Left forelimb (tissue), 1 donor: ENCODE data around the gene VAX1.

Source experiments
- DNase-seq: peaks from one replicate; pipeline ENCODE4 v3.0.0-alpha.2; 2018; ENCODE audit warnings: low spot score

Gene VAX1

GRCh38 chr10:117163954-117164548 lies 26.0 kb upstream of the VAX1 start:
- no peak for DNase-seq

GRCh38 chr10:117163061-117163953 lies 25.2 kb upstream of the VAX1 start:
- DNase-seq = no peak

GRCh38 chr10:117162093-117163060 lies 24.3 kb upstream of the VAX1 start:
- no peak for DNase-seq

- DNase-seq = no peak
Measured at GRCh38 chr10:117161386-117162033, 23.4 kb upstream of the VAX1 start.

GRCh38 chr10:117160567-117160966 lies 22.5 kb upstream of the VAX1 start:
- DNase-seq = no peak

GRCh38 chr10:117159390-117159789 lies 21.3 kb upstream of the VAX1 start:
- DNase-seq = no peak

GRCh38 chr10:117158297-117158696 lies 20.2 kb upstream of the VAX1 start:
- DNase-seq = no peak

- DNase-seq = no peak
Measured at GRCh38 chr10:117152668-117153067, 14.6 kb upstream of the VAX1 start.

- DNase-seq = no peak
Measured at GRCh38 chr10:117148284-117148683, 10.2 kb upstream of the VAX1 start.

GRCh38 chr10:117145019-117145418 lies 6.9 kb upstream of the VAX1 start:
- DNase-seq = no peak

GRCh38 chr10:117143103-117143823 lies 5.2 kb upstream of the VAX1 start:
- no peak for DNase-seq

- no peak for DNase-seq
Measured at GRCh38 chr10:117140525-117140902, 2.4 kb upstream of the VAX1 start.

- DNase-seq = no peak
Measured at GRCh38 chr10:117139581-117140524, 1.8 kb upstream of the VAX1 start.

- DNase-seq = no peak
Measured at GRCh38 chr10:117138838-117139580, 939 bp upstream of the VAX1 start.

GRCh38 chr10:117137031-117137910 lies 799 bp downstream of the VAX1 start:
- DNase-seq = no peak

- no peak for DNase-seq
Measured at GRCh38 chr10:117136391-117136975, 1.6 kb downstream of the VAX1 start.

GRCh38 chr10:117135480-117136140 lies 2.5 kb downstream of the VAX1 start:
- no peak for DNase-seq
